ENCODE measurements around the gene ENOX1. TPM values are rescaled to one million over a fixed set of nuclear protein-coding genes. Genes with fewer than 3 reads are reported as not detected.
"Not testable (repeated sequence)": the region's sequence is repeated elsewhere in the genome, so short reads cannot be mapped to it uniquely, and the experiment has no call there.

Gene ENOX1
- 2.5 to 3.0 TPM (median 3.0 TPM) in 3 replicates for total RNA-seq

DNA sequence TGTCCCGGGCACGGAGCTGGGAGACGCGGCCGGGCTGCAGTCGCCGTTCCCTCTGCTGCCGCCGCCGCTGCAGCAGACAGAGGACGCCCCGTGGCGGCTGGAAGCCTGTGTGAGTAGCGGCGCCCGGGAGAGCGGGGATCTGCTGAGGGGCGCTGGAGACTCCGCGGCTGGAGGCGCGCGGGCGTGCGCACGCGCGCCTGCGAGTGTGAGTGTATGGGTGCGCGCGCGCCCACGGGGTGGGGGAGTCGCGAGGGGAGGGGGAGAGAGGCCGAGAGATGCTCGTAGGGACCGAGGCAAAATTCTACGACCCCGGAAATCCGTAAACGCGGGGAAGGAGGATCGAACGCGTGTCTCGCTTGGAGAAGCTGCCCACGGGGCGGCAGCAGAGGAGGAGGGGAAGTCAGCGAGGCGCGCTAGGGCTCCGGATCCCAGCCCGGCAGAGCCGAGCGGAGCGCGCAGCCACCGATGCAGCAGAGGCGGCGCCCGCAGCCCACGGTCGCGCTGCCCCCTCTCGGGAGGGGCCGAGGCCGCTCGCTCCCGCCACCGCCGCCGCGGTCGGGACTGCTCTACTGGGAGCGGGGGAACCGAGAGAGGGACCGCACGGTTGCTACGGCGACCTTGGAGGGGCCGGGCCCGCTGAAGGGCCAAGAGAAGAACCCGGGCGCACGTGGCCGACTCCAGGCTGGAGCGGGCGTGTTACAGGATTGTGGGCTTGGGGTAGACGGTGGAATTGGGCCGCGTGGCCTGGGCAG is at the start of gene ENOX1:
Gene ENOX1 (minus strand): TSS at position 207 of the 752 bp plus-strand sequence.
- Mint-ChIP-seq H3K36me3 (no peaks in the 10 kb centered on the region), H3K9me3 (no peaks in the 10 kb centered on the region), H3K27me3 (ENCODE audit: low read depth) (peaks cover 20% of the 10 kb centered on the region), H3K4me1 (peaks cover 17% of the 10 kb centered on the region), H3K4me3 (peak within 1 kb of the TSS; percentile 83), H3K27ac (peak within 1 kb of the TSS; percentile 58)
- TF ChIP-seq, protein P1, sequence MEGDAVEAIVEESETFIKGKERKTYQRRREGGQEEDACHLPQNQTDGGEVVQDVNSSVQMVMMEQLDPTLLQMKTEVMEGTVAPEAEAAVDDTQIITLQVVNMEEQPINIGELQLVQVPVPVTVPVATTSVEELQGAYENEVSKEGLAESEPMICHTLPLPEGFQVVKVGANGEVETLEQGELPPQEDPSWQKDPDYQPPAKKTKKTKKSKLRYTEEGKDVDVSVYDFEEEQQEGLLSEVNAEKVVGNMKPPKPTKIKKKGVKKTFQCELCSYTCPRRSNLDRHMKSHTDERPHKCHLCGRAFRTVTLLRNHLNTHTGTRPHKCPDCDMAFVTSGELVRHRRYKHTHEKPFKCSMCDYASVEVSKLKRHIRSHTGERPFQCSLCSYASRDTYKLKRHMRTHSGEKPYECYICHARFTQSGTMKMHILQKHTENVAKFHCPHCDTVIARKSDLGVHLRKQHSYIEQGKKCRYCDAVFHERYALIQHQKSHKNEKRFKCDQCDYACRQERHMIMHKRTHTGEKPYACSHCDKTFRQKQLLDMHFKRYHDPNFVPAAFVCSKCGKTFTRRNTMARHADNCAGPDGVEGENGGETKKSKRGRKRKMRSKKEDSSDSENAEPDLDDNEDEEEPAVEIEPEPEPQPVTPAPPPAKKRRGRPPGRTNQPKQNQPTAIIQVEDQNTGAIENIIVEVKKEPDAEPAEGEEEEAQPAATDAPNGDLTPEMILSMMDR (IDR thresholded peaks at IDR 0.05; ENCODE audit: unreplicated experiment): no peak
- DNase-seq (ENCODE audit: low spot score in 2 of 2, unreplicated experiment in 2 of 2): peak; percentile 46 to 75

DNA sequence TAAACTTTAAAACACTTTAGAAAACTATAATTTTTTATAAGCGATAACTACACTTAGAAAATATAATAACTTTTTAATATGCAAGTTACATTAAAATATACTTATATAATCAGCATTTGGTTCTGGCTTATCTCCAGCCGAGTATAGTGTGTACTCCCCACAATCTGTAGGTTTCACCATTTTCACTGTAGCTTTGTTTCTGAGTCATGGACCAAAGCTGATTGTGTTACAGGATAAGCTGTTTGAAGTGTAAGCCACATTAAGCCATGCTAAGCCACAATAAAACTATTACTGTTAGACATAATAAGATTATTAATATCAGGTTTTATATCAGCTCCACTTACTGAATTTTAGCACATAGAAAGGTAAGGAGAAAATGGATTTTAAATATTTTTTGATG is 48.9 kb upstream of the ENOX1 start:
- Mint-ChIP-seq H3K27me3 (ENCODE audit: low read depth) (no peaks in the 10 kb centered on the region), H3K36me3 (peaks cover 2% of the 10 kb centered on the region), H3K4me1 (peaks cover 12% of the 10 kb centered on the region), H3K27ac (no peak overlapping the region), H3K4me3 (no peak overlapping the region), H3K9me3 (peaks cover 8% of the 10 kb centered on the region)
- TF ChIP-seq, protein P1 (IDR thresholded peaks at IDR 0.05; ENCODE audit: unreplicated experiment): no peak
- no peak for DNase-seq (ENCODE audit: low spot score in 2 of 2, unreplicated experiment in 2 of 2)

DNA sequence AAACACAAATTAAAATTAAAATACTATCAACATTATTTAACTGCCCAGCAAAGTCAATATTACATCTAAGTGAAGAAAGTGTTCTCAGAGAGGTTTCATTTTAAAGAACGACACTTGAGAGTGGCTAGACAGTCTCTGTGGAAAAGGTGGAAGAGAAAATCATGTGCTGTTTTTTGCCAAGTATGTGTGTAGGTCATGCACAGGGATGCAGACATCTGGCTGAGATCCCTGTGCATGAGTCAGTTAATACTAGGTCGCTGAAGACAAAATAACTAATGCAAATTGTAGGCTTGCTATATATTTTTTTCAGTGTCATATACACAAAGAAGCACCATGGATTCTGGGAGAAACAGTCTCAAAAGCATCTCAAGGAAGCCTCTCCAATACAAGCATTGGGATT is 44.3 kb upstream of the ENOX1 start:
- no peaks in the 10 kb centered on the region for H3K9me3 Mint-ChIP-seq
- DNase-seq (ENCODE audit: low spot score in 2 of 2, unreplicated experiment in 2 of 2): no peak
- H3K4me1 Mint-ChIP-seq: peaks cover 19% of the 10 kb centered on the region
- no peak overlapping the region for H3K4me3 Mint-ChIP-seq
- TF ChIP-seq, protein P1 (IDR thresholded peaks at IDR 0.05; ENCODE audit: unreplicated experiment): no peak
- H3K27me3 Mint-ChIP-seq (ENCODE audit: low read depth): no peaks in the 10 kb centered on the region
- H3K27ac Mint-ChIP-seq: peak overlapping the region; percentile 70
- H3K36me3 Mint-ChIP-seq: no peaks in the 10 kb centered on the region

DNA sequence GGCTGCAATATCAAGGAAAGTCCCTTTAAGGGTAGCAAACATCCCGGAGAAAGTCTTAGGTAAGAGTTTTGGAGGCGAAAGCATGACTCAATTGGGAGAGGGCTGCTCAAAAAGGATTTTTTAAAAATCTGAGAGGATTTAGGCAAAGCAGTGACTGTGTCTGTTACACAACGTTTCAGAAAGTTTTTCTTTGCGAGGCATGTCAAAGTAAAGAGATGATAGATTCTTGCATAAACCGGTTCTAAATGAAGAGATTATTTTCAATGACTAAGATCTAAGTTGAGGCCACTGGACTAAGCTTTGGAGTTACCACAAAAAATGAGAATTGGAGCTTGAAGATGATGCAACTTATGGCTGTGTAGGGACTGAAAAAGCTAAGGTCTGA is 43.7 kb upstream of the ENOX1 start:
- no peaks in the 10 kb centered on the region for H3K27me3 Mint-ChIP-seq (ENCODE audit: low read depth)
- peak overlapping the region; percentile 70 for H3K27ac Mint-ChIP-seq

DNA sequence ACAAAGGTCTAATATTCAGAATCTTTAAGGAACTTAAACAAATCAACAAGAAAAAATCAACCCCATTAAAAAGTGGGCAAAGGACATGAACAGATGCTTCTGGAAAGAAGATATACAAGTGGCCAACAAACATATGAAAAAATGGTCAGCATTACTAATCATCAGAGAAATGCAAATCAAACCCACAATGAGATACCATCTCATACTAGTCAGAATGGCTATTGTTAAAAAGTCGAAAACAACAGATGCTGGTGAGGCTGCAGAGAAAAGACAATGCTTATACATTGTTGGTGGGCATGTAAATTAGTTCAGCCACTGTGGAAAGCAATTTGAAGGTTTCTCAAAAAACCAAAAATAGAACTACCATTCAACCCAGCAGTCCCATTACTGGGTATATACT is 37.9 kb upstream of the ENOX1 start:
- not testable (repeated sequence) for H3K4me3 Mint-ChIP-seq; H3K9me3 Mint-ChIP-seq; H3K27ac Mint-ChIP-seq; DNase-seq (ENCODE audit: low spot score in 2 of 2, unreplicated experiment in 2 of 2); H3K4me1 Mint-ChIP-seq; H3K36me3 Mint-ChIP-seq; H3K27me3 Mint-ChIP-seq (ENCODE audit: low read depth)

More for the DNA sequence above, 43.7 kb upstream of the ENOX1 start:
- DNase-seq (ENCODE audit: low spot score in 2 of 2, unreplicated experiment in 2 of 2): no peak
- Mint-ChIP-seq H3K4me3 (no peak overlapping the region), H3K36me3 (no peaks in the 10 kb centered on the region), H3K9me3 (no peaks in the 10 kb centered on the region), H3K4me1 (peaks cover 19% of the 10 kb centered on the region)
- TF ChIP-seq, protein P1 (IDR thresholded peaks at IDR 0.05; ENCODE audit: unreplicated experiment): no peak

DNA sequence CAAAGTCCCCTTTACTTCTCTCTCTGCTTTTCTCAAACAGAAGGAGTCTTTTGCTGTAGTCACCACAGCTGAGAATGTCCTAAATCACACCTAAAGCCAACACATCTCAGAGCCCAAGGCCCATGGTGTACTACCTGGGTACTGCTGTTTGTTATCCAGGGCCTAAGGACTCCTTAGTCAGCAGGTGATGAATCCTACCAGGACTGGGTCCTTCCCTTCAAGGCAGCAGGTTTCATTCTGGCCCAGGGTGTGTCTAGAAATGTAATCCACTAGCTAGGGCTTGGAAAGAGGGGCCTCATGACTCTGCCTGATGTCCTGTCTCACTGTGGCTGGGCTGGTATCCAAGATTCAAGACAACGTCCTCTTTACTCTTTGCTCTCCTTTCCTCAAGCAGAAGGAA is 36.2 kb upstream of the ENOX1 start:
- peaks cover 11% of the 10 kb centered on the region for H3K36me3 Mint-ChIP-seq
- H3K4me1 Mint-ChIP-seq: no peaks in the 10 kb centered on the region
- no peak overlapping the region for H3K4me3 Mint-ChIP-seq
- no peak for DNase-seq (ENCODE audit: low spot score in 2 of 2, unreplicated experiment in 2 of 2)
- TF ChIP-seq, protein P1 (IDR thresholded peaks at IDR 0.05; ENCODE audit: unreplicated experiment): no peak
- peaks cover 18% of the 10 kb centered on the region for H3K9me3 Mint-ChIP-seq
- H3K27ac Mint-ChIP-seq: no peak overlapping the region
- no peaks in the 10 kb centered on the region for H3K27me3 Mint-ChIP-seq (ENCODE audit: low read depth)

Measured in mesothelial cell of epicardium (in vitro differentiated cells).